A549 treated with CORT108297 at 1 μM for 4 hours (cell line): ENCODE measurements around the gene GPRC5C. TPM values are rescaled to one million over a fixed set of nuclear protein-coding genes. Genes with fewer than 3 reads are reported as not detected.

Experiments
- total RNA-seq: library from RNA; stranded (reverse); fragments of 200-300 nt; extraction: Qiagen RNA extraction; gene quantifications from 5 replicates; pipeline ENCODE4 v1.2.3, GENCODE V29; 2022

Gene GPRC5C
- total RNA-seq = 58.6 to 85.4 TPM (median 75.2 TPM) in 5 replicates

GRCh38 chr17:74431568-74432423 lies at the start of gene GPRC5C:
TSS of gene GPRC5C (plus strand) at chr17:74432088. CDS start at chr17:74439777, 7,689 bp downstream.

GRCh38 chr17:74466111-74466827 lies 34.4 kb downstream of the GPRC5C start, which contains the start of gene CD300A:
TSS of gene CD300A (plus strand) at chr17:74466634. CDS start at chr17:74466704, 70 bp downstream.

Other genes with a start within 250 kb of the GPRC5C start
- 2,669 to 3,166 TPM (median 2,938 TPM) in 5 replicates for gene RPL38, start 228.4 kb upstream of the GPRC5C start, total RNA-seq
- 1.5 to 2.7 TPM (median 2.1 TPM) in 5 replicates for gene TTYH2, start 218.5 kb upstream of the GPRC5C start, total RNA-seq
- 0.06 to 0.09 TPM in 2 of 5 replicates, not detected in the others for gene DNAI2, start 157.9 kb upstream of the GPRC5C start, total RNA-seq
- 0.03 TPM in 1 of 5 replicates, not detected in the others for gene KIF19, start 105.9 kb upstream of the GPRC5C start, total RNA-seq
- gene BTBD17, start 70.2 kb upstream of the GPRC5C start, total RNA-seq = 0.05 to 0.06 TPM in 2 of 5 replicates, not detected in the others
- gene GPR142, start 64.6 kb upstream of the GPRC5C start, total RNA-seq = 0.08 TPM in 1 of 5 replicates, not detected in the others
- 0.07 to 0.12 TPM (median 0.07 TPM) in 3 of 5 replicates, not detected in the others for gene CD300A, start 34.5 kb downstream of the GPRC5C start, total RNA-seq
- 0.03 to 0.14 TPM (median 0.09 TPM) in 4 of 5 replicates, not detected in the other for gene CD300LB, start 99.4 kb downstream of the GPRC5C start, total RNA-seq
- gene CD300C, start 114.0 kb downstream of the GPRC5C start, total RNA-seq = 0.09 to 0.20 TPM (median 0.16 TPM) in 5 replicates
- 0.32 to 0.76 TPM (median 0.53 TPM) in 5 replicates for gene CD300H, start 135.4 kb downstream of the GPRC5C start, total RNA-seq
- gene CD300LD, start 160.2 kb downstream of the GPRC5C start, total RNA-seq = not detected in 5 replicates
- 0.02 TPM in 1 of 5 replicates, not detected in the others for gene CD300E, start 191.7 kb downstream of the GPRC5C start, total RNA-seq